SU-DHL-6 (cell line): ENCODE data around the gene FSD1.

ENCODE experiments used
- CTCF ChIP-seq: fragments of 200-600 bp; sonication (generic); IDR thresholded peaks from one replicate; pipeline ENCODE4 v1.5.1; 2017; ENCODE audit warnings: antibody characterized with exemption, mild to moderate bottlenecking, low read length, moderate library complexity; ENCODE audit not compliant: insufficient read depth, poor library complexity, severe bottlenecking
- EZH2phosphoT487 ChIP-seq: fragments of 200-600 bp; sonication (generic), shearing (Covaris generic); conservative IDR thresholded peaks from 2 replicates; pipeline ENCODE4 v1.6.1; 2018; ENCODE audit warnings: mild to moderate bottlenecking, antibody characterized with exemption, low read length, moderate library complexity, mixed read lengths

GRCh38 chr19:4338441-4339355 lies 34.3 kb downstream of the FSD1 start, which contains the start of gene STAP2:
- TF ChIP-seq CTCF (no peak), EZH2phosphoT487 (no peak)
